H7 (cell line): Measurements from ENCODE around the gene KIAA1614. TPM values are rescaled to one million over a fixed set of nuclear protein-coding genes. Genes with fewer than 3 reads are reported as not detected.
"Not testable (repeated sequence)": the region's sequence is repeated elsewhere in the genome, so short reads cannot be mapped to it uniquely, and the experiment has no call there.

Experiments used
- DNase-seq: peaks from one replicate; pipeline ENCODE4 v3.0.0; 2012
- H3K27me3 ChIP-seq: 2 replicates; pipeline ENCODE4 v1.6.0; 2011; ENCODE audit warnings: mild to moderate bottlenecking, low read length; ENCODE audit not compliant: control insufficient read depth, insufficient read depth
- H3K36me3 ChIP-seq: replicated peaks from 2 replicates; pipeline ENCODE4 v1.5.1; 2011; ENCODE audit warnings: low read length; ENCODE audit not compliant: control insufficient read depth, insufficient read depth
- H3K4me3 ChIP-seq: 2 replicates; pipeline ENCODE4 v1.5.1; 2011; ENCODE audit warnings: low read depth, mild to moderate bottlenecking, control low read depth, low read length, moderate library complexity; ENCODE audit not compliant: insufficient read depth
- total RNA-seq: library from RNA; depleted of rRNA; stranded (reverse); fragments of >200 nt; shearing (Covaris generic); gene quantifications from 2 replicates; pipeline ENCODE4 v1.2.3, GENCODE V29; 2014

The KIAA1614 gene
- total RNA-seq, 1 experiment from 2014 or later = 3.4 TPM

DNA sequence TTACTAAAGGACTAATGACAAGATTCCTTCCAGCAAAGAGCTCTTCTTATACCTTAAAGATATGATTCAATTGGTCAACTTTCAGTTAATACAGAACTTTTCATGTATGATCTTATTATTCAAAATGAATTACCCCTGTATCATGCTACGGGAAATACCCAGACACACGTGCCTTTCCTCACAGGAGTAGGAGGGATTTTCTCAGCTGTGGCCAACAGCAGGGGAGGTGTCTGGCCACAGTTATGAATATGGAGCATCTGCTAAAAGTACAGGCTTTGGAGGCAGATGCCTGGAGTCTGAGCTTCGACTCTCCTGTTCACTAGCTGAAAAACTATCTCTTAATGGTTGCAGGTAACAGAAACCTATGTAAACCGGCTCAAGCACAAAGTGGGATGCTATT is 53.6 kb downstream of the KIAA1614 start:
- Histone ChIP-seq H3K4me3 (no peak overlapping the region), H3K27me3 (no peaks in the 10 kb centered on the region), H3K36me3 (peaks cover 4% of the 10 kb centered on the region)
- no peak for DNase-seq

DNA sequence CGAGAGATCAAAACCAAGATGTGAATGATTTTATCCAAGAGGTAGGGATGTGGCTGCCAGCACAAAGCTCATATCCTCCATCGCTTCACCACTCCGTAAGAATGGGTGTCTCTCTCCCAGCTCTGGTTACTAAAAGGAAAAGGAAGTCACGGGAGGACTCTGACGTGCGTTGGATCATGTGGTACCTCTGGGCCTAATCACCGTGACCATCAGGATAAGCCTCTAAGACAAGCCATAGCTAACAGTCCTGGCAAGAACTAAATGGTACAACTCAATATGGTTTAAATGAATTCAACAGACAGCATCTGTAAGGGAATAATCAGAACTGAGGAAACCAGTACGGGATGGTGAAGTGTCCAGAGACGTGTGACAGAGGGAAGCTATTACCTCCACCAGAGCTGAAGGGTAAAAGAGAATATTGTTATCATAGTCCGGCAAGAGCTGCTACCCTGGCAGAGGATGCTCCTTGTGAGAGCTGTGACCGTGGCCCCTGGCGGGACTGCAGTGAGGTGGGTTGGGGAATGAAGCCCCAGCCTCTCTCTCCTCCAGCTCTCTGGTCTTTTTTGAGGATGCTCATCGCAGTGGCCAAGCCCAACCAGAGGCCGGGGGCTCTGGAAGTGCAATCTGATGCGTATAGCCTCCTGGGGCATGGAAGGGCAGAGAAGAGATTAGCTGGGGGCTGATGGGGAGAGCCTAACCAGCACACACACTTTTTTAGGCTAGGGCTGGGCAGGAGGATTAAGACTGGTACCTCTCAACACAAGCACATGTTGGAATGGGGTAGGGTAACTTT is 54.2 kb downstream of the KIAA1614 start:
- no peak for DNase-seq
- H3K36me3 ChIP-seq = peaks cover 5% of the 10 kb centered on the region
- H3K27me3 ChIP-seq = no peaks in the 10 kb centered on the region

DNA sequence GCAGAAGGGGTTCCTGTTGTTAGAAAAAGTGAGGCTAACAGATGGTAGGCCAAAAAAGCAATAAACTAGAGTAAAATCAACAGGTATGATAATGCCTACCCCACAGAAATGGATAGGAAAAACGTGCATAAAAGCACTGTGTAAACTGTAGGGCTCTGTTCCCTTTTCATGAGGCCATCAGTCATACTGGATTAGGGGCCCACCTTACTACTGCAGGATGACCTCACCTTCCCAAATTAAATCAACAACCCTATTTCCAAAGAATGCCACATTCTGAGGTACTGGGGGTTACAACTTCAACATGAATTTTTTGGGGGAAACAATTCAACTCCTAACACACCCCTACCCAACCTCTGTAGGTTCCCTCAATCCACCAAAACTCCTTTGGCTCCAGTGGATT is 54.9 kb downstream of the KIAA1614 start:
- peaks cover 7% of the 10 kb centered on the region for H3K36me3 ChIP-seq
- no peak overlapping the region for H3K4me3 ChIP-seq
- no peak for DNase-seq
- no peaks in the 10 kb centered on the region for H3K27me3 ChIP-seq

More for the DNA sequence above, 54.2 kb downstream of the KIAA1614 start:
- no peak overlapping the region for H3K4me3 ChIP-seq

DNA sequence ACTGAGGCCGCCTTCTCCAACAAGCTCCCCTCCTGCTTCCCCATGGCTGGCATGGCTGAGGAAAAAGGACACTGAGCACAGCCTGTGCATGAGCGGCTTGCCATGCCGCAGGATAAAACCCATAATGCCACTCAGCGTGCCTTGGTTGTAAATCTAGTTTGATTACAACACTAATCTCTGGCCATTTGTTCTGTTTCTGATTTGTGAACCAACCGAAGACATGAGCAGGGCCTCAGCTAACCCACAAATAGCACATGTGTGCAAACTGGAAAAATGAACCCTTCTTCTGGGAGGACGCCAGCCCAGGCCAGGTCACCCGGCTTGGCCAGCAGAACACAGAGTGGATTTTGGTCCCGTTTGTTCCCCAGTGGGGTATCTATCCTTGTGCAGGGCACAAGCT is 56.1 kb downstream of the KIAA1614 start:
- not testable (repeated sequence) for H3K36me3 ChIP-seq, H3K27me3 ChIP-seq, DNase-seq

DNA sequence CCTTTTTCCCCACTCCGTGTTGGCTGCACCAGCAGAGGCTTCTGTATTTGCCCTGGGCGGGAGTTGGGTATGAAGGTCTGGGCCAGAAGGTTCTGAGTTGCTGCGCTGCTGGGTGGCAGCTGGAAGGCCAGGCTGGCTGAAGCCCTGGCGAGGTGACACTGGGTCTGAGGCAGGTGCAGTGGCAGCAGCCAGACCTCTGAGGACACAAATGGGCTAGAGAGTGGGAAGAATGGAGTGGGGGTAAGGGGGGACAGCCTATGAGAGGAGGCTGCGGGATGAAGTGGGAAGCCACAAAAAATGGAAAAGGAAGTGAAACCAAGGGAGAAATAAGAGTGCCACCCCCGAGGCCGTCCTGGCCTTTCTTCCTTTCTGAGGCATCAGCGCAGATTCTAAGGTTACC is 56.7 kb downstream of the KIAA1614 start:
- no peaks in the 10 kb centered on the region for H3K27me3 ChIP-seq
- H3K36me3 ChIP-seq = peaks cover 10% of the 10 kb centered on the region
- DNase-seq = no peak
- H3K4me3 ChIP-seq = no peak overlapping the region

More for the DNA sequence above, 56.1 kb downstream of the KIAA1614 start:
- H3K4me3 ChIP-seq = not testable (repeated sequence)

DNA sequence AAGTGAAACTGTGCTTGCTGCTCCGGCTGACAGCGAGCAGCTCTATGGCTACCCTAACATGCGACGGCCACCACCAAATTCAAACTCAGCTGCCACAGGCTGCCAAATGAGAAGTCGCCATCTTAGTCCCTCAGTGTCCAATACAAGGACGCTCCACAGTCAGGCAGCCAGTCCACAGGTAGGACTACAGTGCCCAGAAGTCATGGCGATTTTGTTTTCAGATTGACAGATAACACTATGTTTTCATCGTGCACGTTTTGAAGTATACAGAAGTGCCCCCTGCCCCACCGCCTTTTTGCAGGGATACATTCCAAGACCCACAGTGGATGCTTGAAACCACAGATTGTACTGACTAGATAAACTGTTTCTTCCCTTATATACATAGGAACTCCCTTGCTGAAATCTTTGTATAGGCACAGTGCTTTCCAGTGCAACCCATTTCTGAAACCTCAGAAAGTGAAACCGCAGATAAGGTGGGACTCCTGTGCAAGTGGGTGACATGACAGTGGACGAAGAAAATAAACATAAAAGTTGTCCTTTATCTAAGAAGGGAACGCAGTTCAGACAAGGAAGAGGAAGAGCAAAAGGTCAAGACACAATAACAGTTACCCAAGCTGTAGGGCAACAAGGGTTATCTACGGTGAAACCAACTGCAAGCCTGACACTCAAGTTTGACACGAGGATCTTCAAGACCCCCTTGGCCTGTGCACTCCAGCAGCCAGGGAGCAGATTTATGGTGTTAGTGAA is 57.8 kb downstream of the KIAA1614 start:
- Histone ChIP-seq H3K4me3 (no peak overlapping the region), H3K36me3 (peaks cover 11% of the 10 kb centered on the region), H3K27me3 (no peaks in the 10 kb centered on the region)
- DNase-seq = no peak

DNA sequence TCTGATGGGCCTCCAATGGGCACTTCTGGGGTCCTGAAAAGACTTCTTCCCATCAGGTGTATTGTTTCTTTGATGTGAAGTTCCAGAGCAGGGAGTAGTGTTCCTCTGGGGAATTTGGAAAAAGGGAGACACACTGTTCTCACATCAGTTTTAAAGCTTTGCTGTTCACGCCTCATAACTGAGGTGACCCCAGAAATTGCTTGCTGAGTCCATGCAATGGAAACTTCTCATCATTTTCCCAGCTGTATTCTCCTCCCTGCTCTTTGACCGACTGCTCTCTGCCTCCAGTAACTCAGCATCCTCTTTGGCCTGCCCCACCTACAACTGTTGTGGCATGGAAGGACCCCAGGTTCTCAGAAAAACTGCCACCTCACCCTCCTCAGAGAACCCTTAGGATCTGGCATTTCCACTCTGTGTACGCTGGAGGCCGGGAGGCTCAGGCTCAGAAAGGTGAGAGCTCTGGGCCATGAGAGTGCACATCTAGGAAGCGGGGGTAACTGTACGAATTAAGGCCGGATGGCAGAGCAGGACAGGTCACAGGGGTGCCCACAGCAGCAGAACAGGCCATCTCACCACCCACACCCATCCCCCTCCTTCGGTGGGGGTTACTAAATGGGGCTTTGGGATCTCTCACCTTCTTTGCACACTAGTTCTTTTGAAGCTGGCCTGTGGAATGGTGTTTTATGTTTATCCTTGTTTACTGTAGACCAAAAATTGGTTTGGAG is 58.7 kb downstream of the KIAA1614 start:
- H3K4me3 ChIP-seq = no peak overlapping the region
- no peak for DNase-seq
- H3K36me3 ChIP-seq = peaks cover 17% of the 10 kb centered on the region
- H3K27me3 ChIP-seq = no peaks in the 10 kb centered on the region

DNA sequence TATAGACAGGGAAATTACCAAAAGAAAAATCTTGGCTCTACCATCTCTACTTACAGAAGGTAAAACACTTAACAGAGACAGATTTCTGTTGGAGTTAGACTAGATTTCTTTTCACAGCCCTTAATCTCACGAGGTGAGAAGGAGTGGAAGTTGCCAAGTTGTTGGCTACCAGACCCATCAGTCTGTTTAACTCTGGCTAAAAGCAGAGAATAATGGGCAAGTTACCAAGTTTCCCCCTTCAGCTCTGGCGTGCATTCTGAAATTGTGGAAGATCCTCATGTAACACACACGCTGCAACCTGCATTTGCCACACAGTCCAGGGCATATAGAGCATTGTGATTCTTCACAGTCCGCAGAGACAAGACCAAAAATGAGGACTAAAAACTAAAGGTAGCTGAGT is 60.7 kb downstream of the KIAA1614 start:
- Histone ChIP-seq H3K27me3 (no peaks in the 10 kb centered on the region), H3K4me3 (no peak overlapping the region), H3K36me3 (peaks cover 17% of the 10 kb centered on the region)
- DNase-seq = no peak

DNA sequence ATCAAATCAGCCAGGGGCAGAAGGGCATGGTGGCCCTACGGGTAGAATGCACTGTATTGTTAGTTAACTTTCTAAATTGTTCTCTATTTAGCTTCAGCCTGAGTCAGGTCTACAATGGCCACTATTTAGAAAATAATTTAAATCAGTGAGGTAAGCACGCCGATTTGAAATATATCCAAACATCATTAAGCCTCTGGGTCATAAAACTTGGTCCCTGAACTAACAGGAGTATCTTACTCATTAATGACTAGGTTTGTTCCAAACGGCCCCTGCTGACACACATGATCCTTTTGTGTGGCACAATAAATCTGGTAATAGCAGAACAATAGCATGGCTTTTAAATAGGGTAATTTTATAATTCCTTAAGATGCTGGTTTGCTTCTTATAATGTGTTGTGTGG is 61.5 kb downstream of the KIAA1614 start:
- no peak for DNase-seq
- peaks cover 17% of the 10 kb centered on the region for H3K36me3 ChIP-seq
- H3K4me3 ChIP-seq = no peak overlapping the region
- H3K27me3 ChIP-seq = no peaks in the 10 kb centered on the region

DNA sequence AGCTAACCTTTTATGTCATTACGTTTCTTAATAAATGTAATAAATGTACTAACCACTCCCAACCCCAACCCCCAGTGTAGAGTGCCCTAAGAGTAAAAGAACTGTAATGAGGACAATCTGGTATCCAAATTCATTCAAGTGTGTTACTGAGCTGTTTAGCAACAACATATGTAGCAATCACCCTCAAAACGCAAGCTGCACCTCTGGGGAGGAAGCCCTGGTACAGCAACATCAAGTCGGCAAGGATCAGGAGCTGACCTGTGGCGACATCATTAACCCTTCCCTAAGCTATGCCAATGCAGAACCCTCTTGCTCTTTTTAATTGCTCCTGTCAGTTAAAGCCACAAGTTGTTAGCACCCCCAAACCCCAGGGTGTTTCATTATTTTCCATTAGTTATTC is 62.9 kb downstream of the KIAA1614 start:
- Histone ChIP-seq H3K4me3 (no peak overlapping the region), H3K36me3 (peaks cover 17% of the 10 kb centered on the region), H3K27me3 (no peaks in the 10 kb centered on the region)
- no peak for DNase-seq

DNA sequence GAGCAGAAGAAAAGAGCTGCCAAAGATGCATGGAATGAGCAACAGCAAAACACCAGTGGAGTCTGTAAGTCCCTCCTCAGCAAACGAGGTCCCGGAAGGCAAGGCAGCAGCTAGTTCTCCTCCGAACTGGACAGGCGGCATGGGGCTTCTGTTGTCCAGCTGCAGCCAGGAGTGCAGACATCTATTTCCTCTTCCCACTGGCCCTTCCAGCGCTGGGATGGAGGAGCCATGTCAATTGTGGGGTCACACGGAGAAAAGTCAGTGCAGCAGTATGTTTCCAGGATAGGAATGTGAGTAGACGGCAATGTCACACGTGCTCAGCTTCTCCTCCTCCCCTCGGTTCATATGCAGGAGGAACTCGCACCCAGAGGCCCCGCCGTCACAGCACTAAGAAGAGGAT is 63.5 kb downstream of the KIAA1614 start:
- H3K36me3 ChIP-seq = peaks cover 15% of the 10 kb centered on the region
- no peak for DNase-seq

DNA sequence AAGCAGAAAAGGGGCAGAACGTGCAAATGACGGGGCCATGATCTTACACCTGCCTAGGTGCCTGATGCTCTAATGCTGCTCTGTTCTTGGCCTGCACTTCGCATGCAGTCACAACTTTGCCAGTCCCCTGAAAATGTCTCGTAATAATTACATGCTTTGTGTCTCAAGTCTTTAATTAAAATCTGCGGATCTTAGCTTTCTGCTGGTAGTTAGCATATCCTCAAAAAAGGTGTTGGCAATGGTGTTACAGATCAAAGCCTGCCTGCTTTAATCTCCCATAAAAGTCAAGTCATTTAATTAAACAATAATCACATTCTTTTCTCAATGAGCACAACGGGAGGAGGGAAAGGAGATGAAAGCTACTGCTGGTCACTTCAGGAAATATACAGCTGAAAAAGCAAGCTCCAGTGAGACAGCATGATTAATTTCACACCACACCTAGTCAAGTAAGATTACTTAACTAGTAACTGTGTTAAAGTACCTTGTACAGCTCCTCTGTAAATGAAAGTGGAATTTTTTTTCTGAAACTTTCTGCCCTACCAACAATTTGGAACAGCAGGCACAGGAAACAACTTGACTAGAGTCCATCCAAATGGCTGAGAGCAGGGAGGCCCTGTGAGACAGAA is 64.1 kb downstream of the KIAA1614 start:
- Histone ChIP-seq H3K4me3 (no peak overlapping the region), H3K36me3 (peaks cover 13% of the 10 kb centered on the region), H3K27me3 (no peaks in the 10 kb centered on the region)
- no peak for DNase-seq

More for the DNA sequence above, 63.5 kb downstream of the KIAA1614 start:
- Histone ChIP-seq H3K27me3 (no peaks in the 10 kb centered on the region), H3K4me3 (no peak overlapping the region)

DNA sequence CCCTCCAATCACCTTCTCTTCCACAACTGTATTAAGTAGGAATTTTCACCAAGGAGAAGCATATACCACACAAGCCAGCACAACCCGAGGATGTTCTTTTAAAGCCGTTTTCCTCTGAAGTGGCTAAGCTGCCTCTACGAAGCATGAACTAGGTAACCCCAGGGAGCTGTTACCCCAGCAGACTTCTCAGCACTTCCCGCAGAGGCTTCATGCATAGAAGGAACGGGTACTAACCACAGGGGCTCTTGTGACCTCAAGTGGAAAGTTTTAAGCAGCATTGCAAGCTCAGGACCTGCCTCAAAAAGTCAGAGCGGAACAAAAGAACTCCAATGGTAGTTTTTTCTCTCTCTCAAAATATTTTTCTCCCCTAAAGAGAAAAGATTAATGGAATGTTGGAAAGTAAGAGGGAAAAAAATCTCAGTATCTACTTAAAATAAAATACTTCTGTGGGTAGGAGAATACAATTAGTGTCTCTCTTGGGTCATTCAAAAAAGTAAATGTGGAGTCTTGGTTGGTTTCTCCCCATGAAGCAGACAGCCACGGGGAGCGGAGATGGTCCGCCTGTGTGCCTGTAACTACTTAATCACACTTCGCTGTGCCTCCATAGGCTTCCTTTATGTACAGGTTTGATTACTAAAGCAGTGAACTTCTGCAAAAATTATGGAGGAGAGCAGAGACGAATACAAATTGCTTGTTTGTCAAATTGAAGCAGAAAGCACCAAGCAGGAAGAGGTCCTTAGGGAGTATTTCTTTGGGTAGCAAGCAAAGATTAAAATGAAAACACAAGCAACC is 69.1 kb downstream of the KIAA1614 start:
- H3K4me3 ChIP-seq = no peak overlapping the region
- DNase-seq = peak; percentile 63
- H3K27me3 ChIP-seq = no peaks in the 10 kb centered on the region
- peaks cover 9% of the 10 kb centered on the region for H3K36me3 ChIP-seq

DNA sequence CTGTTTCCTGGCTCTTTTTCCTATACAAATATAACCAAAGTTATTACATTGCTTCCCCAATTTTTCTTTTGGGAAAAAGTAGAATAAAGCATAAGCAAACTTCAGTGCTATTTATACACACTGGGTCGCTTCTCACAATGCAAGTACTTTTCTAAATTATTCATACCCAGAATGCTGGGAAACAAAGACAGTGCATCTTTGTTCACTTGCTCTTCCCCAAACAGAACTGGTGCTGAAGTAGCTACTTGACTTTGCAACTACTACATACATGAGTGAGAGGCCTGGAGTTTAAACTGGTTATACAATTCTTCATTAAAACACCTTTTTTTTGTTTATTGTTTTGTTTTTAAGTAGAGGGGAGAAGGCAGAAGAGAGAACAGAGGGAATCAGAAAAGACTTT is 69.7 kb downstream of the KIAA1614 start:
- Histone ChIP-seq H3K27me3 (no peaks in the 10 kb centered on the region), H3K36me3 (peaks cover 14% of the 10 kb centered on the region), H3K4me3 (no peak overlapping the region)
- DNase-seq = no peak
